IMR-90 (cell line): Measurements from ENCODE around the gene ZSCAN18. TPM values are rescaled to one million over a fixed set of nuclear protein-coding genes. Genes with fewer than 3 reads are reported as not detected.

Experiments used
- ATAC-seq: fragments of 200-7000 bp; cut with Tn5 transposase; 2 replicates; pipeline ENCODE4 v1.9.1; 2020; ENCODE audit warnings: low read depth, mild to moderate bottlenecking, moderate library complexity
- BruUV-seq: library from RNA; stranded (reverse); fragments of 400-500 nt; replicated peaks from 2 replicates; lab custom pipeline; 2021; lab: Mats Ljungman, UMichigan
- CTCF ChIA-PET: fragments of 300-600 bp; formaldehyde crosslinking; extraction: SDS; loops from one replicate; lab custom pipeline; 2021; ENCODE audit warnings: antibody characterized with exemption; lab: Yijun Ruan, JAX
- POLR2A ChIA-PET: fragments of 300-600 bp; sonication (Branson Sonifier 250); formaldehyde crosslinking; loops from one replicate; lab custom pipeline; 2022; ENCODE audit warnings: antibody characterized with exemption; ENCODE audit not compliant: unreplicated experiment; lab: Charles Lee
- DNase-seq: peaks from one replicate; pipeline ENCODE4 v3.0.0; 2013
- H2AFZ ChIP-seq: replicated peaks from 2 replicates; pipeline ENCODE3; 2013; ENCODE audit warnings: low read length, mild to moderate bottlenecking; ENCODE audit not compliant: poor library complexity
- H2AK5ac ChIP-seq: 2 replicates; pipeline ENCODE4 v1.6.1; 2013; ENCODE audit warnings: low read depth, low read length, inconsistent platforms
- H2AK9ac ChIP-seq: replicated peaks from 2 replicates; pipeline ENCODE3; 2013; ENCODE audit warnings: mild to moderate bottlenecking, low read depth, low read length, moderate library complexity; ENCODE audit not compliant: poor library complexity
- H2BK120ac ChIP-seq: 2 replicates; pipeline ENCODE4 v1.6.1; 2013; ENCODE audit warnings: low read depth, low read length, inconsistent platforms
- H2BK15ac ChIP-seq: 3 replicates; pipeline ENCODE4 v1.6.1; 2013; ENCODE audit warnings: low read depth, low read length, inconsistent platforms
- H2BK20ac ChIP-seq: 2 replicates; pipeline ENCODE4 v1.6.1; 2013; ENCODE audit warnings: low read depth, mild to moderate bottlenecking, inconsistent platforms, low read length, moderate library complexity
- H2BK5ac ChIP-seq: 2 replicates; pipeline ENCODE4 v1.6.1; 2013; ENCODE audit warnings: mild to moderate bottlenecking, low read depth, low read length, inconsistent platforms; ENCODE audit not compliant: poor library complexity, severe bottlenecking
- H3K14ac ChIP-seq: replicated peaks from 2 replicates; pipeline ENCODE4 v1.6.1; 2013; ENCODE audit warnings: low read depth, low read length, inconsistent platforms
- H3K18ac ChIP-seq: 2 replicates; pipeline ENCODE4 v1.6.1; 2013; ENCODE audit warnings: low read depth, low read length, control low read depth
- H3K23ac ChIP-seq: 2 replicates; pipeline ENCODE4 v1.6.1; 2013; ENCODE audit warnings: low read depth, low read length, inconsistent platforms
- H3K27ac ChIP-seq: 2 replicates; pipeline ENCODE4 v1.5.1; 2013; ENCODE audit warnings: mild to moderate bottlenecking, control low read depth, low read length; ENCODE audit not compliant: insufficient read depth
- H3K27me3 ChIP-seq: 2 replicates; pipeline ENCODE4 v1.6.1; 2013; ENCODE audit warnings: low read length; ENCODE audit not compliant: control insufficient read depth, insufficient read depth
- H3K36me3 ChIP-seq: 2 replicates; pipeline ENCODE4 v1.6.1; 2013; ENCODE audit warnings: low read length, mixed read lengths; ENCODE audit not compliant: control insufficient read depth, insufficient read depth
- H3K4ac ChIP-seq: 2 replicates; pipeline ENCODE4 v1.6.1; 2013; ENCODE audit warnings: low read depth, low read length, inconsistent platforms
- H3K4me1 ChIP-seq: 2 replicates; pipeline ENCODE4 v1.6.1; 2013; ENCODE audit warnings: low read length, mixed read lengths; ENCODE audit not compliant: control insufficient read depth, insufficient read depth
- H3K4me2 ChIP-seq: 2 replicates; pipeline ENCODE4 v1.6.1; 2013; ENCODE audit warnings: low read depth, mild to moderate bottlenecking, control low read depth, low read length, moderate library complexity
- H3K4me3 ChIP-seq: 2 replicates; pipeline ENCODE4 v1.5.1; 2013; ENCODE audit warnings: low read depth, mild to moderate bottlenecking, control low read depth, low read length, moderate library complexity; ENCODE audit not compliant: insufficient read depth
- H3K56ac ChIP-seq: 2 replicates; pipeline ENCODE4 v1.6.1; 2013; ENCODE audit warnings: low read length, inconsistent platforms; ENCODE audit not compliant: insufficient read depth; ENCODE audit errors: extremely low read depth
- H3K79me1 ChIP-seq, 2 experiments: 2 replicates each; pipeline ENCODE4 v1.6.1; 2013; ENCODE audit warnings: low read length in 2 of 2, inconsistent platforms in 1 of 2, low read depth in 1 of 2
- H3K9ac ChIP-seq: 2 replicates; pipeline ENCODE4 v1.6.1; 2013; ENCODE audit warnings: low read depth, low read length, control low read depth
- H3K9me1 ChIP-seq: 2 replicates; pipeline ENCODE4 v1.6.1; 2013; ENCODE audit warnings: low read length, inconsistent platforms; ENCODE audit not compliant: insufficient read depth
- H3K9me3 ChIP-seq: 2 replicates; pipeline ENCODE4 v1.6.1; 2013; ENCODE audit warnings: low read length; ENCODE audit not compliant: control insufficient read depth, insufficient read depth
- H4K20me1 ChIP-seq: 2 replicates; pipeline ENCODE4 v1.6.1; 2013; ENCODE audit warnings: low read length, inconsistent platforms; ENCODE audit not compliant: insufficient read depth
- H4K5ac ChIP-seq: 2 replicates; pipeline ENCODE4 v1.6.1; 2013; ENCODE audit warnings: mild to moderate bottlenecking, low read depth, low read length, control low read depth
- H4K8ac ChIP-seq, 2 experiments: 2 replicates each; pipeline ENCODE4 v1.6.1; 2013; ENCODE audit warnings: low read depth in 2 of 2, low read length in 2 of 2, control low read depth in 1 of 2, inconsistent platforms in 1 of 2
- H4K91ac ChIP-seq: 2 replicates; pipeline ENCODE4 v1.6.1; 2013; ENCODE audit warnings: low read depth, low read length, inconsistent platforms; ENCODE audit not compliant: insufficient read depth
- CHD1 ChIP-seq: IDR thresholded peaks from 2 replicates; pipeline ENCODE4 v1.6.1; 2012; ENCODE audit warnings: low read depth, low read length, improper control_type of control experiment
- CTCF ChIP-seq: conservative IDR thresholded peaks from 2 replicates; pipeline ENCODE4 v1.5.1; 2012; ENCODE audit warnings: mild to moderate bottlenecking, low read depth, low read length, improper control_type of control experiment
- ELK1 ChIP-seq: fragments of 150-350 bp; IDR thresholded peaks from 2 replicates; pipeline ENCODE4 v1.6.1; 2016; ENCODE audit warnings: low read depth, mild to moderate bottlenecking, low read length, moderate library complexity, borderline replicate concordance
- FOS ChIP-seq: fragments of 150-350 bp; IDR thresholded peaks from 2 replicates; pipeline ENCODE4 v1.6.1; 2016; ENCODE audit warnings: low read depth, low read length
- MAFK ChIP-seq: IDR thresholded peaks from 2 replicates; pipeline ENCODE4 v1.6.1; 2012; ENCODE audit warnings: low read depth, low read length, improper control_type of control experiment
- MAZ ChIP-seq: IDR thresholded peaks from 2 replicates; pipeline ENCODE4 v1.6.1; 2012; ENCODE audit warnings: low read depth, mild to moderate bottlenecking, low read length, improper control_type of control experiment, moderate library complexity, borderline replicate concordance
- MXI1 ChIP-seq: IDR thresholded peaks from 2 replicates; pipeline ENCODE4 v1.6.1; 2012; ENCODE audit warnings: low read depth, mild to moderate bottlenecking, low read length, moderate library complexity, borderline replicate concordance
- POLR2A ChIP-seq: IDR thresholded peaks from 2 replicates; pipeline ENCODE4 v1.6.1; 2012; ENCODE audit warnings: mild to moderate bottlenecking, low read depth, low read length
- RCOR1 ChIP-seq: IDR thresholded peaks from 2 replicates; pipeline ENCODE4 v1.6.1; 2012; ENCODE audit warnings: mild to moderate bottlenecking, low read length, improper control_type of control experiment; ENCODE audit not compliant: insufficient replicate concordance
- SMC3 ChIP-seq: fragments of 150-350 bp; IDR thresholded peaks from 2 replicates; pipeline ENCODE4 v1.6.1; 2016; ENCODE audit warnings: low read depth, mild to moderate bottlenecking, antibody characterized with exemption, low read length, moderate library complexity
- WGBS, 2 experiments: methylation state at CpG; one replicate each; pipeline versions ENCODE4 v1.1.5 to v1.1.7; 2013; ENCODE audit warnings: missing lambda C conversion rate in 2 of 2; ENCODE audit not compliant: insufficient read length in 1 of 2; ENCODE audit errors: extremely low coverage in 2 of 2; 5-methylcytosine and 5-hydroxymethylcytosine counted together
- dilution Hi-C: fragments of 300-500 bp; cut with HindIII; formaldehyde crosslinking; loops from one replicate; pipeline ENCODE4 v1.14.3; 2018; ENCODE audit warnings: low sequenced_read_pairs; ENCODE audit not compliant: unreplicated experiment
- in situ Hi-C: fragments of 300-500 bp; cut with MboI; formaldehyde crosslinking; loops from 3 replicates; pipeline ENCODE4 v1.14.3; 2019; ENCODE audit warnings: low sequenced_read_pairs, inconsistent platforms, mixed read lengths
- intact Hi-C: fragments of 100-400 bp; cut with micrococcal nuclease; formaldehyde crosslinking; loops from 2 replicates; pipeline ENCODE4 v1.10.0; 2022
- polyA plus RNA-seq, 3 experiments: library from polyadenylated mRNA; depleted of rRNA; stranded (reverse); fragments of >200 nt; gene quantifications; 2 replicates each; pipeline ENCODE4 v1.2.3, GENCODE V29; 2012; ENCODE audit warnings: low replicate concordance in 1 of 3
- total RNA-seq: library from RNA; depleted of rRNA; stranded (reverse); fragments of >200 nt; gene quantifications from 2 replicates; pipeline ENCODE4 v1.2.3, GENCODE V29; 2012

The ZSCAN18 gene
- total and polyA plus RNA-seq, 2 of the 4 experiments (the other 2 are of a cell fraction), result 3.0 to 8.2 TPM

- no TSS peak for BruUV-seq
- H3K9me3 ChIP-seq, result peaks cover 46% of the 10 kb centered on the region
- no peak overlapping the region for H2AK5ac ChIP-seq
- no peaks in the 10 kb centered on the region for H3K79me1 ChIP-seq
- no peak overlapping the region for H4K91ac ChIP-seq
- dilution Hi-C loops (no loop called here), intact Hi-C loops (no loop called here), in situ Hi-C loops (no loop called here)
- H4K20me1 ChIP-seq, result no peaks in the 10 kb centered on the region
- CTCF ChIA-PET, result no interaction called here
- ATAC-seq (no peak), DNase-seq (no peak)
- H2AK9ac ChIP-seq, result no peak overlapping the region
- no peak overlapping the region for H2BK15ac ChIP-seq
- POLR2A ChIA-PET, result no interaction called here
- WGBS, 2 experiments, result no CpG with 5 or more reads among the region's 8 CpGs
- H3K4me2 ChIP-seq, result no peak overlapping the region
- no peaks in the 10 kb centered on the region for H3K36me3 ChIP-seq
- H3K14ac ChIP-seq, result no peak overlapping the region
- H3K9ac ChIP-seq, result no peak overlapping the region
- H4K8ac ChIP-seq, result no peak overlapping the region
- no peak overlapping the region for H3K4me3 ChIP-seq
- no peaks in the 10 kb centered on the region for H3K4me1 ChIP-seq
- no peak overlapping the region for H2BK20ac ChIP-seq
- TF ChIP-seq MAFK (no peak), POLR2A (no peak), CHD1 (no peak), FOS (no peak), MXI1 (no peak), ELK1 (no peak), RCOR1 (no peak), MAZ (no peak), SMC3 (no peak), CTCF (no peak)
- H4K5ac ChIP-seq, result no peak overlapping the region
- no peak overlapping the region for H3K23ac ChIP-seq
- H3K9me1 ChIP-seq, result no peaks in the 10 kb centered on the region
- H3K27me3 ChIP-seq, result no peaks in the 10 kb centered on the region
- H3K56ac ChIP-seq, result no peak overlapping the region
- H3K18ac ChIP-seq, result no peak overlapping the region
- no peak overlapping the region for H2AFZ ChIP-seq
- no peak overlapping the region for H2BK120ac ChIP-seq
- H3K27ac ChIP-seq, result no peak overlapping the region
- H3K4ac ChIP-seq, result no peak overlapping the region
- H2BK5ac ChIP-seq, result no peak overlapping the region
These were observed 59.3 kb downstream of the ZSCAN18 start for GRCh38 chr19:58038688-58039204.
